ENCODE data around the gene MYBPC1. TPM values are rescaled to one million over a fixed set of nuclear protein-coding genes. Genes with fewer than 3 reads are reported as not detected.

MYBPC1 gene
- polyA plus RNA-seq, 1 of the 3 experiments (the other 2 are of a cell fraction) = not detected

DNA sequence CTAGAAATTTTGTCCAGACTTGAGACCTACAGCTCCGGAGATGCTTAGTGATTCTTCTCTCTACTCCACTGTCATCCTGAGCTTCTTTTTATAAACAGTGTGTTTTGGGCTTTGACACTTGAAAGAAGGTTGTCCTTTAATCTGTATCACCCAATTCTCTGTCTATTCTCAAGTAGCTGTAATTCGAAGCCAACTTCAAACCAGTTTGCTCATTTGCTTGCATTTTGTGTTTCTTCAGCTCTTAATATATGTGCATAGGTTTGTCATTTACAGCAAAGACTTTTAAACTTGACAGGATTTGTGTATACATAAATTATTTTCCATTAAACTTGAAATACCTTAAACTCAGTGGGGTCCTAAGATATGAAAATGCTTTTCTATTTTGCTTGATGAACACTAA is 16.4 kb upstream of the MYBPC1 start:
- Histone ChIP-seq H3K9ac (no peak overlapping the region), H3K4me1 (ENCODE audit: control insufficient read depth in 1 of 2, insufficient read depth in 2 of 2, low read depth in 1 of 2, low read length in 1 of 2) (no peaks in the 10 kb centered on the region), H3K9me2 (no peaks in the 10 kb centered on the region), H3K27me3 (ENCODE audit: insufficient read depth) (peaks cover 13% of the 10 kb centered on the region; the same call in 1 of the 2 replicates), H3K4me2 (no peak overlapping the region), H3K79me2 (ENCODE audit: insufficient read depth) (no peaks in the 10 kb centered on the region), H3K4me3 (ENCODE audit: low read depth in 2 of 2, low read length in 1 of 2) (no peak overlapping the region), H4K20me1 (ENCODE audit: insufficient read depth) (no peaks in the 10 kb centered on the region), H3K9me3 (no peaks in the 10 kb centered on the region), H3F3A (replicated peaks; ENCODE audit: insufficient read depth) (no peaks in the 10 kb centered on the region), H2AFZ (ENCODE audit: low read depth) (no peak overlapping the region), H3K27ac (ENCODE audit: low read depth in 2 of 2, low read length in 1 of 2) (no peak overlapping the region), H3K36me3 (replicated peaks in 1 of 2; ENCODE audit: control insufficient read depth in 1 of 2, insufficient read depth in 2 of 2, low read length in 1 of 2) (no peaks in the 10 kb centered on the region)
- no peak for DNase-seq
- no peak for TF ChIP-seq FOXM1 (IDR thresholded peaks at IDR 0.05; ENCODE audit: low read depth)
- no peak for TF ChIP-seq RFX5 (IDR thresholded peaks at IDR 0.05; ENCODE audit: low read length)
- TF ChIP-seq RAD21 (IDR thresholded peaks at IDR 0.05; ENCODE audit: low read length) = no peak
- CTCF ChIA-PET = no interaction called here
- 7% methylated on average over 2 of the region's 2 CpGs for WGBS (ENCODE audit: low lambda C conversion rate)
- POLR2A ChIA-PET = no interaction called here

DNA sequence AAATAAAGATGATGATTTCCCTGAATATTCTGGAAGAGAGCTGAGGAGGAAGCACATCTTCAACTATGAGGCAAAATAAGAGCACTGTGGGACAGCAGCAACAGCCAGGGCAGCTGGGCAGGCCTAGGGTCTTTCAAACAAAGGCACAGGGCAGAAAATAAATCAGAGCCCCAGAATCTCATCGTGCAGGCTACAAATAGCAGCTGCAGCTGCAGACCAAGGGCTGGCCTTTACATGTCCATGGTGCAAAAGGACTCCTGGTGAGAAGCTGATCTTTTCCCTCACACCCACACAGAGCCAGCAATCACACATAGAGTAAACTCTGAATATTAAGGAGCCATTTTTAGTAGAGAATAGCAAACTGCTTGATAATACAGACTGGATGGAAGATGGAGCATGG is 13.6 kb upstream of the MYBPC1 start:
- CTCF ChIA-PET = no interaction called here

DNA sequence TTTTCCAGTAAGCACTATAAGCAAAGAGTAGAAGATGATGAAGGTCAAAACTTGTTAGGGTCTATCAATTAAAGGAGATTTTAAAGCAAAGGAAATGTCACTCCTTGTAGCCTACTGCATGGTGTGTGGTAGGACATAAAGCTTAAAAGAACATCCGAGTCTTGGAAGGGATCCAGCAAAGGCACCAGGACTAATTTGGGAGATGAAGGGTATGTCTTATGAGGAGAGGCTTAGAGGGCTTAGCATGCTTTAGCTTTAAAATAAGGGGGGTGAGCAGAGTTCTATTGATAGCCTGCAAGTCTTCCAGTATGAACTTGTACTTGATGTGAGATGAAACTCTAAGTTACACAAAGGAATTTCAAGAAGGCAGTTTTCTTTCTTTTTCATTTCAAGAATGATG is 11.8 kb upstream of the MYBPC1 start:
- no peak overlapping the region for H3K27ac ChIP-seq (ENCODE audit: low read depth in 2 of 2, low read length in 1 of 2)
- peaks cover 5% of the 10 kb centered on the region; the same call in 1 of the 2 replicates for H3K27me3 ChIP-seq (ENCODE audit: insufficient read depth)
- H3K4me2 ChIP-seq = no peak overlapping the region
- no peak overlapping the region for H2AFZ ChIP-seq (ENCODE audit: low read depth)
- WGBS (ENCODE audit: low lambda C conversion rate) = 8% methylated on average over 1 of the region's 1 CpG
- H3K9me3 ChIP-seq = no peaks in the 10 kb centered on the region
- CTCF ChIA-PET = no interaction called here
- H3F3A ChIP-seq (replicated peaks; ENCODE audit: insufficient read depth) = no peaks in the 10 kb centered on the region
- no peaks in the 10 kb centered on the region for H3K4me1 ChIP-seq (ENCODE audit: control insufficient read depth in 1 of 2, insufficient read depth in 2 of 2, low read depth in 1 of 2, low read length in 1 of 2)
- POLR2A ChIA-PET = no interaction called here
- H3K4me3 ChIP-seq (ENCODE audit: low read depth in 2 of 2, low read length in 1 of 2) = no peak overlapping the region
- no peaks in the 10 kb centered on the region for H3K9me2 ChIP-seq
- no peaks in the 10 kb centered on the region for H3K79me2 ChIP-seq (ENCODE audit: insufficient read depth)
- H3K9ac ChIP-seq = no peak overlapping the region
- H4K20me1 ChIP-seq (ENCODE audit: insufficient read depth) = no peaks in the 10 kb centered on the region
- H3K36me3 ChIP-seq (replicated peaks in 1 of 2; ENCODE audit: control insufficient read depth in 1 of 2, insufficient read depth in 2 of 2, low read length in 1 of 2) = no peaks in the 10 kb centered on the region
- DNase-seq = no peak
- no peak for TF ChIP-seq JUND (IDR thresholded peaks at IDR 0.05)
- TF ChIP-seq, protein P1, sequence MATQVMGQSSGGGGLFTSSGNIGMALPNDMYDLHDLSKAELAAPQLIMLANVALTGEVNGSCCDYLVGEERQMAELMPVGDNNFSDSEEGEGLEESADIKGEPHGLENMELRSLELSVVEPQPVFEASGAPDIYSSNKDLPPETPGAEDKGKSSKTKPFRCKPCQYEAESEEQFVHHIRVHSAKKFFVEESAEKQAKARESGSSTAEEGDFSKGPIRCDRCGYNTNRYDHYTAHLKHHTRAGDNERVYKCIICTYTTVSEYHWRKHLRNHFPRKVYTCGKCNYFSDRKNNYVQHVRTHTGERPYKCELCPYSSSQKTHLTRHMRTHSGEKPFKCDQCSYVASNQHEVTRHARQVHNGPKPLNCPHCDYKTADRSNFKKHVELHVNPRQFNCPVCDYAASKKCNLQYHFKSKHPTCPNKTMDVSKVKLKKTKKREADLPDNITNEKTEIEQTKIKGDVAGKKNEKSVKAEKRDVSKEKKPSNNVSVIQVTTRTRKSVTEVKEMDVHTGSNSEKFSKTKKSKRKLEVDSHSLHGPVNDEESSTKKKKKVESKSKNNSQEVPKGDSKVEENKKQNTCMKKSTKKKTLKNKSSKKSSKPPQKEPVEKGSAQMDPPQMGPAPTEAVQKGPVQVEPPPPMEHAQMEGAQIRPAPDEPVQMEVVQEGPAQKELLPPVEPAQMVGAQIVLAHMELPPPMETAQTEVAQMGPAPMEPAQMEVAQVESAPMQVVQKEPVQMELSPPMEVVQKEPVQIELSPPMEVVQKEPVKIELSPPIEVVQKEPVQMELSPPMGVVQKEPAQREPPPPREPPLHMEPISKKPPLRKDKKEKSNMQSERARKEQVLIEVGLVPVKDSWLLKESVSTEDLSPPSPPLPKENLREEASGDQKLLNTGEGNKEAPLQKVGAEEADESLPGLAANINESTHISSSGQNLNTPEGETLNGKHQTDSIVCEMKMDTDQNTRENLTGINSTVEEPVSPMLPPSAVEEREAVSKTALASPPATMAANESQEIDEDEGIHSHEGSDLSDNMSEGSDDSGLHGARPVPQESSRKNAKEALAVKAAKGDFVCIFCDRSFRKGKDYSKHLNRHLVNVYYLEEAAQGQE (IDR thresholded peaks at IDR 0.05; ENCODE audit: low read depth, low read length) = no peak
- TF ChIP-seq, protein P2, sequence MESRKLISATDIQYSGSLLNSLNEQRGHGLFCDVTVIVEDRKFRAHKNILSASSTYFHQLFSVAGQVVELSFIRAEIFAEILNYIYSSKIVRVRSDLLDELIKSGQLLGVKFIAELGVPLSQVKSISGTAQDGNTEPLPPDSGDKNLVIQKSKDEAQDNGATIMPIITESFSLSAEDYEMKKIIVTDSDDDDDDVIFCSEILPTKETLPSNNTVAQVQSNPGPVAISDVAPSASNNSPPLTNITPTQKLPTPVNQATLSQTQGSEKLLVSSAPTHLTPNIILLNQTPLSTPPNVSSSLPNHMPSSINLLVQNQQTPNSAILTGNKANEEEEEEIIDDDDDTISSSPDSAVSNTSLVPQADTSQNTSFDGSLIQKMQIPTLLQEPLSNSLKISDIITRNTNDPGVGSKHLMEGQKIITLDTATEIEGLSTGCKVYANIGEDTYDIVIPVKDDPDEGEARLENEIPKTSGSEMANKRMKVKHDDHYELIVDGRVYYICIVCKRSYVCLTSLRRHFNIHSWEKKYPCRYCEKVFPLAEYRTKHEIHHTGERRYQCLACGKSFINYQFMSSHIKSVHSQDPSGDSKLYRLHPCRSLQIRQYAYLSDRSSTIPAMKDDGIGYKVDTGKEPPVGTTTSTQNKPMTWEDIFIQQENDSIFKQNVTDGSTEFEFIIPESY (IDR thresholded peaks at IDR 0.05; ENCODE audit: borderline replicate concordance, low read depth) = no peak
- no peak for TF ChIP-seq YY1 (IDR thresholded peaks at IDR 0.05; ENCODE audit: low read depth)
- TF ChIP-seq GABPA (IDR thresholded peaks at IDR 0.05; ENCODE audit: low read depth) = no peak
- TF ChIP-seq FOXJ3 (CRISPR knock-in tag; IDR thresholded peaks at IDR 0.05) = no peak
- TF ChIP-seq RXRA (IDR thresholded peaks at IDR 0.05; ENCODE audit: borderline replicate concordance, low read depth) = no peak
- TF ChIP-seq TAF1 (IDR thresholded peaks at IDR 0.05; ENCODE audit: borderline replicate concordance, low read depth, low read length) = no peak

More for the DNA sequence above, 13.6 kb upstream of the MYBPC1 start:
- no peak for DNase-seq
- no peaks in the 10 kb centered on the region for H3K4me1 ChIP-seq (ENCODE audit: control insufficient read depth in 1 of 2, insufficient read depth in 2 of 2, low read depth in 1 of 2, low read length in 1 of 2)
- no peak overlapping the region for H3K27ac ChIP-seq (ENCODE audit: low read depth in 2 of 2, low read length in 1 of 2)
- POLR2A ChIA-PET = no interaction called here
- no peak overlapping the region for H2AFZ ChIP-seq (ENCODE audit: low read depth)
- H3K4me2 ChIP-seq = no peak overlapping the region
- no peaks in the 10 kb centered on the region for H3F3A ChIP-seq (replicated peaks; ENCODE audit: insufficient read depth)
- no peak overlapping the region for H3K4me3 ChIP-seq (ENCODE audit: low read depth in 2 of 2, low read length in 1 of 2)
- no peaks in the 10 kb centered on the region for H3K9me3 ChIP-seq
- peaks cover 13% of the 10 kb centered on the region; the same call in 1 of the 2 replicates for H3K27me3 ChIP-seq (ENCODE audit: insufficient read depth)
- no peaks in the 10 kb centered on the region for H3K79me2 ChIP-seq (ENCODE audit: insufficient read depth)
- no peaks in the 10 kb centered on the region for H3K9me2 ChIP-seq
- H3K9ac ChIP-seq = no peak overlapping the region
- TF ChIP-seq, protein P2 (IDR thresholded peaks at IDR 0.05; ENCODE audit: borderline replicate concordance, low read depth) = no peak
- TF ChIP-seq EZH2phosphoT487 (IDR thresholded peaks at IDR 0.05; ENCODE audit: borderline replicate concordance, low read depth) (no peak), TCF12 (IDR thresholded peaks at IDR 0.05) (no peak), ELF1 (IDR thresholded peaks at IDR 0.05) (no peak), MEF2A (IDR thresholded peaks at IDR 0.05; ENCODE audit: borderline replicate concordance, low read depth) (no peak)
- 0% methylated on average over 1 of the region's 1 CpG for WGBS (ENCODE audit: low lambda C conversion rate)
- no peaks in the 10 kb centered on the region for H3K36me3 ChIP-seq (replicated peaks in 1 of 2; ENCODE audit: control insufficient read depth in 1 of 2, insufficient read depth in 2 of 2, low read length in 1 of 2)
- H4K20me1 ChIP-seq (ENCODE audit: insufficient read depth) = no peaks in the 10 kb centered on the region

Data from SK-N-SH (cell line).